Putamen (tissue), 1 donor: Measurements from ENCODE around the gene RBP5.

ENCODE experiments used
- DNase-seq: peaks from one replicate; pipeline ENCODE4 v3.0.0-alpha.2; 2016; ENCODE audit warnings: low spot score

Gene RBP5

DNA sequence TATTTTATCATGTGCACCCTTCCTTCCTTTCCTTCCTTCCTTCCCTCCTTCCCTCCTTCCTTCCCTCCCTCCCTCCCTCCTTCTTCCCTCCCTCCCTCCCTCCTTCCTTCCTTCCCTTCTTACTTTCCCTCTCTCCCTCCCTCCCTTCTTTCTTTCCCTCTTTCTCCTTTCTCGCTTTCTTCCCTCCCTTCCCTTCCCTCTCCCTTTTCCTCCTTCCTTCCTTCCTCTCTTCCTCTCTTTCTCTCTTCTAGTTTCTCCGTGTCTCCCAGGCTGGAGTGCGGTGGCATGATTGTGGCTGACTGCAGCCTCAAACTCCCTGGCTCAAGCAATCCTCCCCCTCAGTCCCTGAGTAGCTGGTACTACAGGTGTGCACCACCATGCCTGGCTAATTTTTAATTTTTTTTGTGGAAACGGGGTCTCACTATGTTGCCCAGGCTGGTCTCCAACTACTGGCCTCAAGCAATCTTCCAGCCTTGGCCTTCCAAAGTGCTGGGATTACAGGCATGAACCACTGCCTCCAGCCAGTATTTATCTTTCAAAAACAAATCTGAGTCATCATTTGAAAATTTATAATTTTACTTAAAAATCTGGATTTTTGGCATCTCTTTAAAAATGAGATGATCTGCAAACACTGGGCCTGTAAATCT lies 27.5 kb downstream of the RBP5 start:
- DNase-seq: no peak

DNA sequence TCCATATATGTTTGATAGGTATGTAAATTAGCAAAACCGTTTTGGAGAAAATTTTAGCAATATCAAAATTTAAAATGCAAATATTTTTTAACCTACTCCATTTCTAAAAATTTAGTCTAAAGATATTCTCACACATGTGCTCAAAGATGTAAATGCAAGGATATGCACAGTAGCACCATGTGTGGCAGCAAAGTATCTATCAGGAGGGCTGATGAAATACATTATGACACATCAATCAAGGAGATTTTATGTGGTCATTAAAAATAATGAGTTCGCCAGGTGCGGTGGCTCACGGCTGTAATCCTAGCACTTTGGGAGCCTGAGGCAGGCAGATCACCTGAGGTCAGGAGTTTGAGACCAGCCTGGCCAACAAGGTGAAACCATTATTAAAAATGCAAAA lies 28.4 kb downstream of the RBP5 start:
- no peak for DNase-seq

DNA sequence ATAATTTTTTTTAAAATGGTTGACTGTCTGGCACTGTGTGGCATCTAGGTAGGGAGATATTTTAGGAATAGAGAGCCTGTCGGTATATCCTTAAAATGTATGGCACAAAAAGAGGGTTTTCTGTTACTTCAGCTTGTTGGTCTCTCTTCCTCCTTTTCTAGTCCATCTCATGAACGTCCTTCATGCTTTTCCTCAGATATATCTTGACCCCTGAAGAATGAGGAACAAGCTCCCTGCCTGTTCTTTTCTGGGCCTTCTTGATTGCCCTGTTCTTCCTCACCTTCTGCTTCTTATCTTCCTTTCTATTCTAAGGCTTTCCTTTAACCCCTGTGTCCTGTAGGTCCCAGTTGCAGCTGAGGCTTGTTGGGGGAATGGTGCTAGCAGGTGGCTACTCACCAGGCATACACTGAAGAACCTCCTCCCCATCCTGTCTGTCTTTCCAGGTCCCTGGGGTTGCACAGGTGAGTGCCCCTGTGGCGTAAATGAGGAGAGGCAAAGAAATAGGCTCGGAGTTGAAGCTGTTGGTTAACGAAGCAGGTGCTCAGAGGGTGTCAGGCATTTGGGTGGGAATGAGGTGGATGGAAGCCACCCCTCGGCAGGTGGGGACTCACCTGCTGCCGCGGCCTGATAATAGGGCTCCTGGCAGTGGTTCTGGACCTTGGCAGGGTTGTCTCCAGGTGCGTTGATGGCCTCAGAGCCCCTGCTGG lies 29.2 kb downstream of the RBP5 start:
- DNase-seq: no peak

DNA sequence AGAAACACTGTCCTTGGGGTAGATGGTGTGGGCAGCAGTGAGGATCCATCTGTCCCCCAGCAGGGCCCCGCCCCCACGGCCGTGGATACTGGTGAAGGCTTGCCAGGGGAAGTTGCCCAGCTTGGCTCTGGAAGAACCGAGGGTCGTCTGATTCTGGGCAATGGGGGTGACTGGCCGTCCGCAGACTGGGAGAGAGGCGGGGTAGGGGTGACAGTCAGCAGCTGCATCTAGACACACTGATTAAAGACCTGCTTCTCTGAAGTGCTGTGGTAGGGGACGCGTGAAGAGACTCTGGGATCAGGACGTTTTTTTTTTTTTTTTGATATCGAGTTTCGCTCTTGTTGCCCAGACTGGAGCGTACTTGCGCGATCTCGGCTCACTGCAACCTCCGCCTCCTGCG lies 31.7 kb downstream of the RBP5 start:
- DNase-seq: no peak

DNA sequence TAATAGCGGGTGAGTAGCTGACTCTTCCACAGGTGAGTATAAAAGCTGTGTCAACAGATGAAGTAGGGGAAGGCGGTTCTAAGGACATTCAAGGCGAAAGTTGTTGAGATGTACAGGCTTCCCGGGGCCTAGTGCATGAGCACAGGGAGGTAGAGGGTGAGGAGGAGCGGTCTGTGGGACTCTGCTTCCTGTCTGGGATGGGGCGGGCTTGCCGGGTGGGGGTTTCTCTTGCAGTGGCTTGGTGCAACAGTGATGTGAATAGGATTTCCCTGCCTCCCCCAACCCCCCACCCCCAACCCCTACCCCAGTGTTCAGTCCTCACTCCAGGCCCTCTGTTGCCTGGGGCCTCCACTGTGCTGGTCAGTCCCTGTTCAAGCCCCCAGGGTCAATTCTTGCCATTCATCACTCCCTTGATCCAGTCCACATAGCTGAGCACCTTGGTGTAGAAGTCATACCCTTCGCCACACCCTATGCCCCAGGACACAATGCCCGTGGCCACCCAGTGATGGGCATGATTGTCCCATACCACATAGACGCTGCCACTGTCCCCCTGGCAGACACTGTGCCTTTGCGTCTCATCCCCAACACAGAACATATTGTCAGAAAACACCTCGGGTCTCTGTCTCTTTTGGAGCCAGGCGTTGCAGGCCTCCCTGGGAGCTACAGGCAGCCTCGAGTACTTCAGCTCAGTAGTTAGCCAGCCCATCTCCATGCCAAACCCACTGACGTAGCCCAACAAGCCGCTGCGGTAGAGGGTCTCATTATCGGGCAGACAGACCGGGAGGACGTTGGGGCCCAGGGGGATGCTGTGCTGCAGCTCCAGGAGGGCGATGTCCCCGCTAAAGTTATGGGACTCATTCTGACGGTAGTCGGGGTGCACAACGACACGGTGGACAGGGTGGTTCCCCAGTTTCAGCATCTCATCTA lies 32.4 kb downstream of the RBP5 start:
- no peak for DNase-seq

DNA sequence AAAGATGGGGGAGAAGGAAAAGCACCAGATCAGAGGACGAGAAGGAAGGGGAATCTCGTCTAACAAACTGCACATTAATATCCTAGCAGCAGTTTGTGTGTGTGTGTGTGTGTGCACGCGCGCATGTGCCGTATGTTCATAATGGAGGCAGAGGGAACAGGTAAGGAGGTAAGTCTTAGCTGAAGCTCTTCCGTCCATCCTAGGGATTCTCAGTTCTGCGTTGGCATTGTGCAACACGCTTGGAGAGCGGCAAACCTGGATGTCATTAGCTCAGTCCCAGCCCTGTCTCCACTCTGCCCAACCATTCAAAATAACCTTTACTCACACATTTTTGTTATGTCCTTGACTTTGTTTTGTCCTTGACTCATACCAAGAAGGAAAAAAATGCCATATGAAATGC lies 34.8 kb downstream of the RBP5 start:
- no peak for DNase-seq

DNA sequence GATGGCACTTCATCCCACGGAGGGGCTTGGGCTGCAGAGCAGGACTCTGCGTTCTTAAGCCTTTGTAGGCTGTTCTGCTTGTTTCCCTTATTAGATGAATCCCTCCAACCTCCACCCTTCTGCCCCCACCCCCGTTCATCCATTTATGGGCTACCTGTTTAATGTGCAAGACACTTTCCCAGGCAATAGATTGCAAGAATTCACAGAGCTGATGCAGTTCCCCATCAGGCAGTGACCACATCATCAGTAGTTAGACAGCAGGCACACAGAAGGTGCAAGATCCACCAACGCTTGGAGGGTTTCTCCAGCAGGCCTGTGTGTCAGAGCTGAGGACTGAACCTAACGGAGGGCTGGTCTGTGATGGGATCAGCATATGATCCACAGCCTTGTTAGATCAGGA lies 35.2 kb downstream of the RBP5 start:
- DNase-seq: no peak

DNA sequence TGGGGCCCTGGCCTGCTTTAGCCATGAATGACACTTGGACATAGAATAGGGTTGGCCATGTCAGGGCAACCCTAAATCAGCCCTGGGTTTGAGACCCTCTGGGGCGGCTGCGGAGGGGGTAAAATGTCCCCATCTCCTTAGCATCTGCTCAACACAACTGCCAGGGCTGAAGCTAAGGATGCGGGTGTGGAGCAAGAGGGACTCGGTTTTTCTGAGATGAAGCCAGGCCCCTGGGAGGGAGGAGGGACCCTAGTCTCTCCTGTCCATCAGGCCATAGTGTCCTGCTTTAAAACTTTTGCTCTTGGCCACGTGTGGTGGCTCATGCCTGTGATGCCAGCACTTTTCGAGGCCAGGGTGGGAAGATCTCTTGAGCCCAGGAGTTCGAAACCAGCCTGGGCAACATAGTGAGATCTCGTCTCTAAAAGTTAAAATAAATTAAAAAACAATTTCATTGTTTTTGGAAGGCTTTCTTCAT lies 35.7 kb downstream of the RBP5 start:
- no peak for DNase-seq

DNA sequence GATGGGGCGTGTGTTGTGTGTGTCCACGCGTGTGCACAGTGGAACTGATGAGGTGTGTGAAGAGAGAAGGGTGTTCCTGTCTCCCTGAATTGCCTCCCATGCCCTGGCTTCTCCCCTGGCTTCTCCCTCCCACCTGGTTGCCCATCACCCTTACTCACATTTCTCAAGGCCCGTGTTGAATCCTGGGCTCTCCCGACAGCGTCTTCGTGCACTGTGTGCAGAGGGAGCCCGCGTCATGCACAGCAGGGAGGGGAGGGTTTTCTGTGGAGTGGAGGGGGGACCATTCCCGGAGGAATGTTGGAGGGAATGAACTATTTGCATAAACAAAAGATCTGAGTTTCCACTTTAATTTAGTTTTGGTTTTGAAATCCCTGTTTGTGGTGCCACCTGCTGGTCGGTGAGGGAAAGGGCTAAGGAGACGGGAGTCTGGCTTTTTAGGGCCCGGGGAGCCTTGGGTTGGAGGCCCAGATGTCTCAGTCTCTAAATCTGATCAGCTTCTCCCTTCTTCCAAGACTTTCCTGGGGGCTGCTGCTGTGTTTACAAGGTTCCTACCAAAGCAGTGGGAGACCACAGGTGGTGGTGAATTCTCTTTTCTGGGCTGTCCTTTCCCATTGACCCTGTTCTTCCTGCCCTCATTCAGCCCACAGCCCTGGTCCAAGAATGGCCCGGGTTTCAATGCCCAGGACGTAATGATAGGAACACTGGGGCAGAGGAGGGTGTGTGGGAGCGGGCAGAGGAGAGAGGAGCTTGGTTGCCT lies 36.3 kb downstream of the RBP5 start, which contains the start of gene C1R:
Gene C1R (minus strand): TSS at position 217 of the 757 bp plus-strand sequence. CDS start 57 bp downstream, at position 160.
- peak; percentile 34 for DNase-seq

DNA sequence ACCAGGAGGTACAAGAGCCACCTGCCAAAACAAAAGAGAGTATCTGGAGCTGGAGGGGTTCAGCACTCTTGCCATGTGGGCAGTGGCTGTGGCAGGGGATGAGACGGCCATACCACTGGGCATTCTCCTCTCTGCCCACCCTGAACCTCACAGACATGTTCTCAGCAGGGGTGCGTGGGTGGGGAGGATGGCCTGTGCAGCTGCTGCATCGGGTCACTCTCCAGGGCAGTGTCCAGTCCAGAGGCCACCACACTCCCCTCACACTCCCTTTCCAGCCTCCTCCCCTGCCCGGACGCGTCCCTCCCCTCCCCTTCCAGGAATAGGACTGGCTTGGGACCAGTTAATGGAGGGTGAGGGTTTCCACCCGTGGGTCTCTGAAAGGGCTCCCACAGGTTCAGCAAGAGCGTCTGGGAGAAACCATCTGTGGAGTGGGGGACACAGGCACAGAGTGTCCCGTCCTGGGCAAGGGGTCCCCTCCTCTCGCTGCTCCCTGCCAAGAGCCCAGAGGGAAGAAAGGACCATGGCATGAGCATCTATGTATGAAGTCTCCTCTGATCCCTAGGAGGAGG lies 36.9 kb downstream of the RBP5 start:
- no peak for DNase-seq

DNA sequence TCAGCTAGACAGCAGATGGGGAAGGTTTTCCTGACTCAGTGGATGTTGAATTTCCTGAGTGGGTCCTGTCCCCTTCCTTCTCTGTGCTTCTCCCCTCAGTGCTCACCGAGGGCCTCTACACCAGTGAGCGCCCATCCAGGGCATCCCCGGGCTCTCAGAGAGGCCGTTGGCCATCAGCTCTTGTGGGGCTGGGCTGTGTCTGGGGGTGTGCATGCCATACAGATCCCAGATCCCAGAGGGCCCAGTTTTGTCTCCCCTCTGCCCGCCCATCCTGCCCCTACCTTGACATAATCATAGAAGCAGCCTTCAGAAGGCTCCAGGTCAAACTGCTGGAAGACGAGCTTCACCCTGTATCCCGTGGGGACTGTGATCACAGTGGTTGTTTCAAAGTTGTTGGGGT lies 37.5 kb downstream of the RBP5 start:
- DNase-seq: no peak

DNA sequence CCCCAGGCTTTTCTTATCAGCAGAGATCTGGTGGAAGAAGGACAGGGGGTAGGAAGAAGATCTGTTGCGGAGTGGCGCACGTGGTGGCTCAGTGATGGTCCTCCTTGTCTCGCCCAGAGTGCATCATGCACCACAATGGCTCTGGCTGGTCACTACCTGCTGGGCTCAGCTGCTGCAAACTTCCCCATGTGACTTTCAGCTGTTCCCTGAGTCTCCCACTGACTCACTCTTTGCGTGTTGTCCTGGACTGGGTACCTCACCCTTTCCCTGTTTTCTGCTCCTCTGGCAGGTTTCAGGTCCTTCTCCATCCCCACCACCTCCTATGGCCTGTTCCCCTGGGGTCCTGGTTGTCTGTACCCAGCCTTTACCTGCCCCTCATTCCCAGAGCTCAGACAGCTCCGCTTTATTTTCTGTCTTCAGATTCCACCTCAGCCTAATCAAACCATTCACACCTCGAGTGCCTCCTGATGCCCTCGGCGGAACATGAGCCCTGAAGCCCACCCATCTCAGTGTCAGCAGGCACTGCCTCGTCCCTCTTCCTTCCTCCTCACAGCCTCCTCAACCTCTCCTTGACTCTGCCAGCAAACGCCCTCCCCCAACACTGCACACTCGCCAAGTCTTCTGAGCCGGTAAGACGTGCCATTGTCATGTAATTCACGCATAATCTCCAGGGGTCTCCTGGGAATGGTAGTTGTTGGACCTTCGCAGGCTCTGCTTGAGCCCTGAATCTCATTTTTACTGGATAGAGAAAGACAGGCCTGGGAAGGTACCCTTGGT lies 38.3 kb downstream of the RBP5 start:
- no peak for DNase-seq

DNA sequence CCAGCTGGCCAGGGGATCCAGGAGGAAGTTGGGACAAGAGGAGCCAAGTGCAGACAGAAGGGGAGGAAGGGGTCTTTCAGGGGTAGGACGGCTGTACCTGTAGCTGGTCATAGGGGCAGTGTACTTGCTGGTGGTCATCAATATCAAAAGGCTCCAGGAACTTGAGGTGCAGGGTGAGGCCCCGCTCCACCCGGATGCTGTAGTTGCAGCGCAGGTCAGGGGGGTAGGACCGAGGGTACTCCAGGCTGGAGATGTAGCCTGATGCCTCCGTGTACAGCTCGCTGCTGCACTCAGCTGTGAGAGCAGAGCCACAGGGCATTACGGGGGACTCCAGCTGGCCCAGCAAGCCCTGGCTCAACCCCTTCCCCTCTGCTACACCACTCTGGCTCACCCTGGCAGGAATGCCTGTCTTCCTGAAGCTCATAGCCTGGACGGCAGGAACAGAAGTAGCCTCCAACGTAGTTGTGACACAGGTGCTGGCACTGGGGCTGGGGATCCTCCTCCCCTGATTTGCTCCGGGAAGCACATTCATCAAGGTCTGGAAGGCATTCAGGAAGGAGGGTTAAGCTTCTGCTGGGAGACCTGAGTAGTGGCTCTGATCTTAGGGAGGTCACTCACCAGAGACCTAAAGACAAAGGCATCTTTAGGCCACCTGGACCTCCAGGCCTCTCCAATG lies 39.4 kb downstream of the RBP5 start:
- no peak for DNase-seq

DNA sequence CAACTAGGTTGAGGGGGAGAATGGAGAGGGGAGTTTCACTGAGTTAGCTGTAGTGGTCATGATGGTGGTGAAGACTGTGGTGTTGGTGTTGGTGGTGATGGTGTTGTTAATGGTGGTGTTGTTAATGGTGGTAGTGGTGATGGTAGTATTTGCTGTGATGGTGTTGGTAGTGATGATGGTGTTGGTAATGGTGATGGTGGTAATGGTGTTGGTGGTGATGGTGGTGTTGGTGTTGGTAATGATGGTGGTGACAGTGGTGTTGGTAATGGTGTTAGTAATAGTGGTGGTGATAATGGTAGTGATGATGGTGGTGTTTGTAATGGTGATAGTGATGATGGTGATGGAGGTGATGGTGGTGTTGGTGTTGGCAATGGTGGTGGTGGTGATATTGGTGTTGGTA lies 45.6 kb downstream of the RBP5 start:
- no peak for DNase-seq

DNA sequence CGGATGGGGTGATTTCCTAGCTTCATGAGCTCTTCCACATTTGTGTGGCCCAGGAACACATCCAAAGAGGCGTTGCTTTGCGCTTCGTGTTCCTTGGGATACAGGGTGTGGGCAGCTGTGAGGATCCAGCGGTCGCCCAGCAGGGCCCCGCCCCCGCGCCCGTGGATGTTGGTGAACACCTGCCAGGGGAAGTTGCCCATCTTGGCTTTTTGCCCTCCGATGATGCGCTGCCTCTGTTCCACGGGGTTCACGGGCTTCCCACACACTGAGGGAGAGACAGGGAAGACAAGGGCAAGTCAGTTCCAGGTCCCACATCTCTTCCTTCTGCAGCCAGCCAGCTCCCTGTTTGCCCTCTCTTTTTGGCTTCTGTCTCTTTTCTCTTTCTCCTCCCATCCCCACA lies 47.7 kb downstream of the RBP5 start:
- no peak for DNase-seq

DNA sequence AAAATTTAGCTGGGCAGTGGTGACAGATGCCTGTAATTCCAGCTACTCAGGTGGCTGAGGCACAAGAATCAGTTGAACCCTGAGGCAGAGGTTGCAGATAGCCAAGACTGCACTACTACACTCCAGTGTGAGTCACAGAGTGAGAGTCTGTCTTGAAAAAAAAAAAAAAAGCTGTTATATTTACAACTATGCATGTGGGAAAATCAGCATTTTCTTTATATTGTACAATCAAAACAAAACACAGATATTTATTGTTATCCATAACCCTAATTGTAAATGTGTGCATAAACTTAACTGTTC lies 48.9 kb downstream of the RBP5 start:
- DNase-seq: no peak

DNA sequence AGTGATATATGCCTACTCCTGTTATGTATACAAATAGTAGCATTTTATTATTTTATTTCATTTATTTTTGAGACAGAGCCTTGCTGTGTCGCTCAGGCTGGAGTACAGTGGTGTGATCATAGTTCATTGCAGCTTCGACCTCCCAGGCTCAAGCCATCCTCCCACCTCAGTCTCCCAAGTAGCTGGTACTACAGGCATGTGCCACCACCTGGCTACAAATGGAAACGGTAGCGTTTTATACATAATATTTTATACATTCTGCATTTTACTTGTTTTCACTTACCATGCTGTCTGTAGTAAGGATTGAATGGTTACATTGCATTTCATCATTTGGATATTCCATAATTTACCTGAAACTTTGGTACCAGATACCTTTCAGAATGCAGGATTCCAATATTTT lies 50.5 kb downstream of the RBP5 start:
- DNase-seq: no peak

DNA sequence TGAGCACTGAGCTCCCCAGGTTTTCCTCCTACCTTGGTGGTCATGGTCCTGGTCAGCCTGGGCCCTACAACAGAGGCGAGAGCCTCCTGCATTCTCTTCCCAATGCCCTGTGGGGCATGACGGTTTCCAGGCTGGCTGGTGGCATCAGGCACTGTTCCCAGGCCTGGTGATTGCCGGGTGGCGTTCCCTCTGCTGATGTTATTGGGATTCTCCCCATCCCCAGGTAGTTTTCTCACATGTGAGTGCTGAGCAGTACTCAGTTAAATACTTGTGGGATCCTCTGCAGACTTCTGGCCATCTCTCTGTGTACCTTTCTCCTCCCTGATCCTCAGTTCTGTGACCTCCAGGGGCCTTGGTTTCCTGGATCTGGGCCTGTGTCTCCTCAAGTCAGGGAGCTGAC lies 52.2 kb downstream of the RBP5 start:
- no peak for DNase-seq

DNA sequence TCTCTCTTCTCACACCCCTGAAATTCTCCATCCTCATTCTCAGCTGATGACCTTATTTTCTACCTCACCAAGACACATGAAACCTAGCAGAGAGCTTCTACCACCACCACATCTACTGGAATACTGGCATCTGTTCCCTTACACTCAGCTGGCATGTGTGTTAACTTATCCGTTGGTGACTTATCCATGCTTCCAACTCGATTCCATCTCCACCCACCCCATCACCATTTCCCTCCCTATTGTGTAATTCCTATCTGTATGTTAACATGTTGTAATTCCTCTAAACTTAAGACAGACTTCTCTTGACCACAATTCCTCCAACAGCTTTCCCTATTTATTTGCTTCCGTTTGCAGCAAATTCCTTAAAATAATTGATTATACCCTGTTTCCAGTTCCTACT lies 52.8 kb downstream of the RBP5 start:
- no peak for DNase-seq

DNA sequence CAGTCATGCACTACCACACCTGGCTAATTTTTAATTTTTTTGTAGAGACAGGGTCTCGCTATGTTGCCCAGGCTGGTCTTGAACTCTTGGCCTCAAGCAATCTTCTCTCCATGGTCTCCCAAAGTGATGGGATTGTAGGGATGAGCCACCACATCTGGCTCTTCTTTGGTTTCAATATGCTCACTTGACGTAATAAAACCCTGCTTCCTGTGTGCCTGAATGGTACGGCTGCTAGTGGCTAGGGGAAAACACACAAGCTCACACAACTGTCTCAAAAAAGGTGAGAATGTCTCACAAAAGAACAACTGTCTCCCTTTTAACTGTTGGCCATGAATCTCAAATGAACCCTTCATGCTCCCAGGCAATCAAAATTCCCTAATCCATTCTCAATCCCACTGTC lies 53.2 kb downstream of the RBP5 start:
- no peak for DNase-seq
